GM21576 (cell line): ENCODE results near the gene CKAP2L.

Experiments
- ATAC-seq: cut with Tn5 transposase; IDR thresholded peaks from one replicate; pipeline ENCODE4 v1.9.1; 2021; ENCODE audit warnings: mild to moderate bottlenecking, moderate library complexity; ENCODE audit not compliant: unreplicated experiment

The CKAP2L gene, protein sequence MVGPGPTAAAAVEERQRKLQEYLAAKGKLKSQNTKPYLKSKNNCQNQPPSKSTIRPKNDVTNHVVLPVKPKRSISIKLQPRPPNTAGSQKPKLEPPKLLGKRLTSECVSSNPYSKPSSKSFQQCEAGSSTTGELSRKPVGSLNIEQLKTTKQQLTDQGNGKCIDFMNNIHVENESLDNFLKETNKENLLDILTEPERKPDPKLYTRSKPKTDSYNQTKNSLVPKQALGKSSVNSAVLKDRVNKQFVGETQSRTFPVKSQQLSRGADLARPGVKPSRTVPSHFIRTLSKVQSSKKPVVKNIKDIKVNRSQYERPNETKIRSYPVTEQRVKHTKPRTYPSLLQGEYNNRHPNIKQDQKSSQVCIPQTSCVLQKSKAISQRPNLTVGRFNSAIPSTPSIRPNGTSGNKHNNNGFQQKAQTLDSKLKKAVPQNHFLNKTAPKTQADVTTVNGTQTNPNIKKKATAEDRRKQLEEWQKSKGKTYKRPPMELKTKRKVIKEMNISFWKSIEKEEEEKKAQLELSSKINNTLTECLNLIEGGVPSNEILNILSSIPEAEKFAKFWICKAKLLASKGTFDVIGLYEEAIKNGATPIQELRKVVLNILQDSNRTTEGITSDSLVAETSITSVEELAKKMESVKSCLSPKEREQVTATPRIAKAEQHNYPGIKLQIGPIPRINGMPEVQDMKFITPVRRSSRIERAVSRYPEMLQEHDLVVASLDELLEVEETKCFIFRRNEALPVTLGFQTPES

GRCh38 chr2:112764071-112765044, at the start of gene CKAP2L:
TSS of gene CKAP2L (minus strand) at chr2:112764609. CDS start at chr2:112764598, 11 bp downstream.
- peak; percentile 97 for ATAC-seq

GRCh38 chr2:112813280-112813966, 49.0 kb upstream of the CKAP2L start:
- no peak for ATAC-seq

DNA sequence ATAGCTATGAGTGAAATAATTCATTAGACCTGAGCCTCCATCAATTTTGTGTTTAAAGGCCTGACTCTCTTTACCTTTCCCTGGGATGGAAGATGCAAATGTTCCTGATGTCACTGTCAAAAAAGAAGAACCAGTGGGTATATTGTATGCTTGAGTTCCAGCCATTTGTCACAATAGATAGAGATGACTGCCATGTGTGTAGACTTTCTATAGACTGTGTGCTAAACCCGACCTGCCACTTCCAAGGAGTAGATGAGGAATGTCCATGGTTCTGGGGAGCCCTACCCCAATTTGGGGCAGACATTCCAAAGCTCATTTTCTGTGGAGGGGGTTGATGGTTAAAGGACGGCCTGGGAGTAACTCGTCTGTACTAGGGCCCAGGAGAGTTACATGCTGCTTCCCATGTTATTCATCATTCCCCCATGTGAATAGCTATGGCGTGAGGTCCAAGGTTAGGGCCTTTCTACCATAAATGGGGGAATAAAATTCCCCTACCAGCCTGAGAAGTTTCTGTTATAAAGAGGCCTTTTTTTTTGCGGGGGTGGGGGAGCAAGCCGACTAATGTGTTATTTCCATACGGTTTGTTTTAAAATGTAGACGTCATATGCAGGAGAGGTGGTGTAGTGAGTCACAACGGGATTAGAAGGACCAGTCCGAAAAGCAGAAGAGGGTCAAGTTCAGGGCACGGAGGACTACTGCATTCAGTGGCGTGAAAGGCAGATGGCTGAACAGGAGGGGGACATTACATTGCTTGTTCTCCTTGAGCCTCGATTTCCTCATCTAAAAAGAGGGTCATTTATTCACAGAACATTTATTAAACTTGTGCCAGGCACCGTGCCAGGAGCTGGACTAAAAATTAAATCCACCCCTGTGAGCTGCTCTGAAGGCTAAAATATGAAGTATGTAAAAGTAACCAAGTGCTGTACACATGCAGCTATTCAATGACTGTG, 48.2 kb upstream of the CKAP2L start:
- ATAC-seq, result no peak

DNA sequence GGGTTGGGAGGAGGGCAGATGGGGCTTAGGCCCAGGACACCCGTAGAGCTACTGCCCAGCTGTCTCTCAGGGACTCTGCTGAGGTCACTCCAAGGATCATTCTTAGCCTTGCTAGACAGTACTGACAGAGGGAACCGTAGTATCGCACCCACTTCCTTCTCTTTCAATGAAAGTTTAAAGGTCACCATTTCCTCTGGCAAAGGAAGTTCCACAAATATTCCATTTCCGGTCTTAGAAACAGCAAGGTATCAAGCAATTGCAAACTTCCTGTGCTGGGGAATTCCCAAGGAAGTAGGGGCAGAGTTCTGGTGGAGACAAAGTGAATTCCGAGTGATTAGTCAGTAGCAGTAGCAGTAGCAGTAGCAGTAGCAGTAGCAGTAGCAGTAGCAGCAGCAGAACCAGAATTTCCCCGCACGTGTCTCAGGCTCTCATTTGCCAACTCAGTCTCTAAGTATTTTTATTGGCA, 47.5 kb upstream of the CKAP2L start:
- ATAC-seq, result no peak

DNA sequence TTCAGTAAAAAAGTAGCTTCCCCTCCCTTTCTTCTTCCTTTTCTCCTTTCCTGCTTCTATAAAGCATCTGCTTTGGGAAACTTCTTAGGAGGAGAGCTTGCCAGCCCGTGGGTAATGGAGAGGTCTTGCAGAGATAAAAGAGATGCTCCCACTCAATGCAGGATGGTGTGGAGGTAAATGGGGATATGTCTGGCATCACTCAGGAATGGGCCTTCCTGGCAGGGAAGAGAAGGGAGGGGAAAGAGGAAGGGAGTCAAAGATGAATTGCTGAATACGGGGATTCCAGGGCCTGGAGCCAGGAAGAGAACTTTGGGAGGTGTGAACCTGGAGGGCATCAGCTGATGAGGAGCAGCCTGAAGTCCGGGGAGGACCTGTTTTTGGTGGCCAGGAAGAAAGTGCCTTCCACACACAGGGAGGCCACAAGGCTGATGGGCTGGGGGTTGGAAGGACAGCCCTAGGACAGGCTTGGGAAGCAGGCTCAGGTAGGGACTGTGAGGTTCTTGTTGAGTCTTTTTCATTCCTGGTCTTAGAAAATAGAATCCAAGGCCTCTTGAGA, 46.9 kb upstream of the CKAP2L start:
- no peak for ATAC-seq

- ATAC-seq, result no peak
Observed at GRCh38 chr2:112809112-112809511, 44.7 kb upstream of the CKAP2L start.

DNA sequence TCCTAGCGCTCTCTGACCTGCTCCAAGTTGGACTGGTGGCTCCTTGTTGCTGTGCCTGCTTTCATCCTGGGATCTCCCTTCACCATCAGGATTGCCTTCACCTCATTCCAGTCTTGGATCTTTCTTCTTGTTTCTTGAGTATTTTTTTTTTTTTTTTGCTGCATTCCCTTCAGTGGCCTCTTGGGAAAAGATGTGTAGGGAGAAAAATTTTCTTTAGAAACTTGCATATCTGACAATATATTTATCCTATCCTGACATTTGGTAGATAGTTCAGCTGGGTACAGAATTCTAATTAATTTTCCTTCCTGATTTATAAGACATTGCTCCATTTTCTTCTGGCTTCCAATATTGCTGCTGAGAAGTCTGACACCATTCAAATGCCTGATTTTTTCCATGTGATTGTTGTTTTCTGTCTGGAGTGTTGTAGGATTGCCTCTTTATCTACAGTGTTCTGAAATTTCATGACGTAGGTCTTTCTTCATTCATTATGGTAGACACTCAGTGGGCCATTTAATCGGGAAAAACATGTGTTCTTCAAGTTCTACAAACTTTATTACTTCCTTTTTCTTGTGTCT, 42.9 kb upstream of the CKAP2L start:
- ATAC-seq, result no peak

- peak; percentile 58 for ATAC-seq
Observed at GRCh38 chr2:112805542-112805941, 41.1 kb upstream of the CKAP2L start.

DNA sequence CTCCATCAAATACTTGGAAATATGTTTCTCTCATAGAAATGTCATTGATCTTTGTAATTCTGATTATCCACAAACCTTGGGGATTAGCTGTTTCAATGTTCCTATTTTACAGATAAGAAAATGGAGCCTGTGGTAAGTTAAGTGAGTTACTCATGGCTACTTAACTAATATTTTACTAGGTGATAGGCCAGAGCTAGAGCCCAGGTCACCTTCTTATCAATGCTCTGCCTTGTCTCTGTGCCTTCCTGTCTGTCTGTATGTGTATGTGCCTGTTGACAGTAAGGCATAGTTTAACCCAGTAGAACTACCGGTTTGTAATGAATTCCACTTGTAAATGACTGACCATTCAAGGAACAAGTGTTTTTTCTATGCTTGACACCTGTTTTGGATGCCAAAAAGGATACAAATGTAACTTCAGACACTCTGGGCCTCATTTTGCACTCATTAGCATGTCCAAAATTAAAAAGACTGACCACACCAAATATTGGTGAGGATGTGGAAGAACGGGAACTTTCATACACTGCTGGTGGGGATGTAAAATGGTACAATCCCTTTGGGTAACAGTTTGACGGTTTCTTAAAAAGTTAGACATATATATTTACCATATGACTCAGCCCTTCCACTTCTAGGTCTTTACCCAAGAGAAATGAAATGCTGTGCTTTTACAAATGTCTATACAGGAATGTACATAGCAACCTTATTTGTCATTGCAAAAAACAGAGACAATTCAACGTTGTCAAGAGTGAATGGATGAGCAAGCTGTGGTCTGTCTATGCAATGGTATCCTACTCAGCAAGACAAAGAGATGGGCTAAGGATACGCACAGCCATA, 39.5 kb upstream of the CKAP2L start:
- ATAC-seq, result no peak

DNA sequence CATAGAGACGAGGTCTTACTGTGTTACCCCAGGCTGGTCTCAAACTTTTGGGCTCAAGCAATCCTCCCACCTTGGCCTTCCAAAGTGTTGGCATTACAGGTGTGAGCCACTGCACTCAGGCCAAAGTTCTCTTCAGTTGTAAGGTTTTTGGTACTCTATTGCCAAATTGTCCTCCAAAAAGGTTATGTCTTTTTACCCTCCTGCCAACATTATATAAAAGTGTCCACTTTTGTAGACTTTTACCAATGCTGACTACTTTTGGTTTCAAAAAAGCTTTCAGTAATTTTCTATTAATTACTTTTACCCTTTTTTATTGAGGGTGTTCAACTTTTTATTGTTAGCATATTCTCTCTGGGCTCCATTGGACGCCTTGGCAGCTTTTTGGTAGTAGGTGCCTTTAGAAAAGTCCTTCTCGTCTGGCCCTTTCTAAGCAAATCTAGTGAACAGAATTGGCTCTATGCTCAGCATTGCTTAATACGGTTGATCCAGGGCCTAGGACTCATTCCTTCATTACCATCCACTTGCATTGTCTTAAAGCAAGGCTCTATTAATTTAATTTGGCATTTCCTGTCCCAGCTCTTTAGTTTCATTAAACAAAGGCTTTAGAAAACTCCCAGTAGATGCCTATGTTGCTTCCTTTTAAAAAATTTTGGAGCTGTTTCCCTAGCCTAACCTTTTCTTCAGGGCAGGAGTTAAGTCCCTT, 36.6 kb upstream of the CKAP2L start:
- no peak for ATAC-seq

- no peak for ATAC-seq
Observed at GRCh38 chr2:112798979-112799975, 34.9 kb upstream of the CKAP2L start.

DNA sequence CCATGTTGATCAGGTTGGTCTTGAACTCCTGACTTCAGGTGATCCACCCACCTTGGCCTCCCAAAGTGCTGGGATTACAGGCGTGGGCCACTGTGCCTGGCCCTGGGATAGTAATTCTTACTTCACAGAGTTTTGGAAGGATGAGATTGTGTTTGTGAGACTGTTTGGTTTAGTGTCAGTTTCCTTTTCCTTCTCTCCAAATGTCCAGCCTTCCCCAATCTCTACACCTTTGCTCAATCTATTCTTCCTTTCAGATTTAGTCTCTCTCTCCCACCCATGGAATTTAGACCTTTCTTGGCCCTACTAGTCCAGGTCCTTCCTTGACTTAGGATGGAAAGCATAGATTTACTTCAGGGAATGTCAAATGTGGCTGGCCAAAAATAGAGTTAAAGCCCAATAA, 32.1 kb upstream of the CKAP2L start:
- ATAC-seq, result no peak

DNA sequence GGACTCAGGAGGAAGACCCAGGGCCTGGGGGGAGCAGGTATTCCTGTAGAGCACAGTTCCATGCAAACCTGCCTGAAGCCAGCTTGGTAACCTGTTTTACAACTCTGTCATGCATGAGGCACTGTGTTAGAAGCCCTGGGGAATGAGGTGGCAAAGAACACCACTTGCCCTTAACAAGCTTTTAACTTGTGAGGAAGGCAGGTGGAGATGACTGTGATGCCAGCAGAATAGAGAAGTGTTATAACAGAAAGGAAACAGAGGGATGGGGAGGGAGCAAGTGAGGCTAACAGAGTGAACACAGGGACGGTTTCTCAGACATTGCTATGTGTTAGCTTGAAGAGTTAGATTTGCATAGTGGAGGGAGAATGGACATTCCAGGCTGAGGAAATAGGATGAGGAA, 31.4 kb upstream of the CKAP2L start:
- no peak for ATAC-seq

- no peak for ATAC-seq
Observed at GRCh38 chr2:112794841-112795240, 30.4 kb upstream of the CKAP2L start.

GRCh38 chr2:112794131-112794733, 29.8 kb upstream of the CKAP2L start:
- peak; percentile 63 for ATAC-seq
